Liver (tissue), 3 donors: Measurements from ENCODE around the gene DTL.

Source experiments
- RAD21 ChIP-seq, 2 donors: IDR thresholded peaks; 2 replicates each; pipeline ENCODE4 v1.6.1; 2016; ENCODE audit warnings: antibody characterized with exemption in 2 of 2, mild to moderate bottlenecking in 2 of 2
- SP1 ChIP-seq: IDR thresholded peaks from 2 replicates; pipeline ENCODE4 v1.6.1; 2018; ENCODE audit warnings: antibody characterized with exemption, mild to moderate bottlenecking
- TAF1 ChIP-seq: conservative IDR thresholded peaks from 2 replicates; pipeline ENCODE4 v1.6.1; 2016; ENCODE audit warnings: antibody characterized with exemption, mild to moderate bottlenecking
- YY1 ChIP-seq: IDR thresholded peaks from 2 replicates; pipeline ENCODE4 v1.6.1; 2016; ENCODE audit warnings: antibody characterized with exemption, mild to moderate bottlenecking
- TF ChIP-seq, protein P1 (sequence below): fragments of 150-350 bp; IDR thresholded peaks from 2 replicates; pipeline ENCODE4 v1.5.1; 2017; ENCODE audit warnings: improper control_type of control experiment, low read depth, low read length; ENCODE audit not compliant: missing input control
- TF ChIP-seq, protein P2 (sequence below): IDR thresholded peaks from 2 replicates; pipeline ENCODE4 v1.6.1; 2016; ENCODE audit warnings: antibody characterized with exemption, mild to moderate bottlenecking
- donor health status: healthy.
- donor health status: healthy.

DNA sequence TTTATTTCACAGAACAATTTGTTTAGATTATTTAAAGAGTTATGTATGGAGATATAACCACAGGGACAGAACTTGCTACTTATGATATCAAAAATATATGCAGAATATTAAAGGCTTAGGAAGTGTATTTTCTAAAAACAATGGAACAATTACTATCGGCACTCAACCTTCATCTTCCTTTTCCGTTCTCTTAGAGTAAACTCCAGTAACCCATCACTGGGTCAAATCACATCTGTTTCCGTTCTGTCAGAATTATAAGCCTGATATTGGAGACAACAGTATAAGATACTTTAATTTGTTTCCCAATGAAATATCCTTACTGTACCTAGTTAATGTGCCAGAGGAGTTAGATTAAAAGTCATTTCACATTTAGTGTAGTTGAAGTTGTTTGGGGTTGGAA lies 32.2 kb downstream of the DTL start:
- TF ChIP-seq SP1 (no peak), RAD21 (IDR thresholded peaks at IDR 0.05) (peak in 1 of 2 donors; percentile 8), YY1 (no peak), TAF1 (no peak)
- TF ChIP-seq, protein P1, sequence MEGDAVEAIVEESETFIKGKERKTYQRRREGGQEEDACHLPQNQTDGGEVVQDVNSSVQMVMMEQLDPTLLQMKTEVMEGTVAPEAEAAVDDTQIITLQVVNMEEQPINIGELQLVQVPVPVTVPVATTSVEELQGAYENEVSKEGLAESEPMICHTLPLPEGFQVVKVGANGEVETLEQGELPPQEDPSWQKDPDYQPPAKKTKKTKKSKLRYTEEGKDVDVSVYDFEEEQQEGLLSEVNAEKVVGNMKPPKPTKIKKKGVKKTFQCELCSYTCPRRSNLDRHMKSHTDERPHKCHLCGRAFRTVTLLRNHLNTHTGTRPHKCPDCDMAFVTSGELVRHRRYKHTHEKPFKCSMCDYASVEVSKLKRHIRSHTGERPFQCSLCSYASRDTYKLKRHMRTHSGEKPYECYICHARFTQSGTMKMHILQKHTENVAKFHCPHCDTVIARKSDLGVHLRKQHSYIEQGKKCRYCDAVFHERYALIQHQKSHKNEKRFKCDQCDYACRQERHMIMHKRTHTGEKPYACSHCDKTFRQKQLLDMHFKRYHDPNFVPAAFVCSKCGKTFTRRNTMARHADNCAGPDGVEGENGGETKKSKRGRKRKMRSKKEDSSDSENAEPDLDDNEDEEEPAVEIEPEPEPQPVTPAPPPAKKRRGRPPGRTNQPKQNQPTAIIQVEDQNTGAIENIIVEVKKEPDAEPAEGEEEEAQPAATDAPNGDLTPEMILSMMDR, result no peak
- TF ChIP-seq, protein P2, sequence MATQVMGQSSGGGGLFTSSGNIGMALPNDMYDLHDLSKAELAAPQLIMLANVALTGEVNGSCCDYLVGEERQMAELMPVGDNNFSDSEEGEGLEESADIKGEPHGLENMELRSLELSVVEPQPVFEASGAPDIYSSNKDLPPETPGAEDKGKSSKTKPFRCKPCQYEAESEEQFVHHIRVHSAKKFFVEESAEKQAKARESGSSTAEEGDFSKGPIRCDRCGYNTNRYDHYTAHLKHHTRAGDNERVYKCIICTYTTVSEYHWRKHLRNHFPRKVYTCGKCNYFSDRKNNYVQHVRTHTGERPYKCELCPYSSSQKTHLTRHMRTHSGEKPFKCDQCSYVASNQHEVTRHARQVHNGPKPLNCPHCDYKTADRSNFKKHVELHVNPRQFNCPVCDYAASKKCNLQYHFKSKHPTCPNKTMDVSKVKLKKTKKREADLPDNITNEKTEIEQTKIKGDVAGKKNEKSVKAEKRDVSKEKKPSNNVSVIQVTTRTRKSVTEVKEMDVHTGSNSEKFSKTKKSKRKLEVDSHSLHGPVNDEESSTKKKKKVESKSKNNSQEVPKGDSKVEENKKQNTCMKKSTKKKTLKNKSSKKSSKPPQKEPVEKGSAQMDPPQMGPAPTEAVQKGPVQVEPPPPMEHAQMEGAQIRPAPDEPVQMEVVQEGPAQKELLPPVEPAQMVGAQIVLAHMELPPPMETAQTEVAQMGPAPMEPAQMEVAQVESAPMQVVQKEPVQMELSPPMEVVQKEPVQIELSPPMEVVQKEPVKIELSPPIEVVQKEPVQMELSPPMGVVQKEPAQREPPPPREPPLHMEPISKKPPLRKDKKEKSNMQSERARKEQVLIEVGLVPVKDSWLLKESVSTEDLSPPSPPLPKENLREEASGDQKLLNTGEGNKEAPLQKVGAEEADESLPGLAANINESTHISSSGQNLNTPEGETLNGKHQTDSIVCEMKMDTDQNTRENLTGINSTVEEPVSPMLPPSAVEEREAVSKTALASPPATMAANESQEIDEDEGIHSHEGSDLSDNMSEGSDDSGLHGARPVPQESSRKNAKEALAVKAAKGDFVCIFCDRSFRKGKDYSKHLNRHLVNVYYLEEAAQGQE, result no peak
